Kidney capillary endothelial cell (primary cell): ENCODE results near the gene KLK14.

Source experiments
- DNase-seq: peaks from one replicate; pipeline ENCODE4 v3.0.0-alpha.2; 2018; ENCODE audit warnings: low spot score

KLK14 gene

GRCh38 chr19:51082611-51083010 lies at the start of gene KLK14:
Gene KLK14, minus strand, starts transcription at chr19:51082887. Its CDS starts 273 bp downstream, at chr19:51082614.
- DNase-seq: no peak

GRCh38 chr19:51131780-51132680 lies 49.3 kb upstream of the KLK14 start:
- no peak for DNase-seq

GRCh38 chr19:51129716-51130115 lies 47.0 kb upstream of the KLK14 start:
- no peak for DNase-seq

- no peak for DNase-seq
These were observed 45.5 kb upstream of the KLK14 start for GRCh38 chr19:51128227-51128626.

GRCh38 chr19:51127755-51128154 lies 45.1 kb upstream of the KLK14 start:
- peak; percentile 78 for DNase-seq

GRCh38 chr19:51127032-51127431 lies 44.3 kb upstream of the KLK14 start:
- no peak for DNase-seq

GRCh38 chr19:51125421-51126075 lies 42.9 kb upstream of the KLK14 start:
- DNase-seq: no peak

GRCh38 chr19:51124729-51125128 lies 42.0 kb upstream of the KLK14 start, which contains the start of gene SIGLEC9:
Gene SIGLEC9, plus strand, starts transcription at chr19:51124906. Its CDS starts 69 bp downstream, at chr19:51124975.
- DNase-seq: no peak

- no peak for DNase-seq
These were observed 41.5 kb upstream of the KLK14 start for GRCh38 chr19:51124216-51124615.

GRCh38 chr19:51123802-51124201 lies 41.1 kb upstream of the KLK14 start:
- no peak for DNase-seq

GRCh38 chr19:51123381-51123800 lies 40.7 kb upstream of the KLK14 start:
- DNase-seq: no peak

GRCh38 chr19:51122112-51122981 lies 39.7 kb upstream of the KLK14 start:
- DNase-seq: no peak

- DNase-seq: no peak
These were observed 38.6 kb upstream of the KLK14 start for GRCh38 chr19:51121257-51121656.

- no peak for DNase-seq
These were observed 37.5 kb upstream of the KLK14 start for GRCh38 chr19:51120160-51120559.

GRCh38 chr19:51119611-51120010 lies 36.9 kb upstream of the KLK14 start:
- DNase-seq: no peak

GRCh38 chr19:51119101-51119500 lies 36.4 kb upstream of the KLK14 start:
- DNase-seq: no peak

- no peak for DNase-seq
These were observed 34.1 kb upstream of the KLK14 start for GRCh38 chr19:51116736-51117286.

- DNase-seq: no peak
These were observed 31.5 kb upstream of the KLK14 start for GRCh38 chr19:51114087-51114729.

- no peak for DNase-seq
These were observed 28.9 kb upstream of the KLK14 start for GRCh38 chr19:51111606-51112005.

GRCh38 chr19:51110666-51110971 lies 27.9 kb upstream of the KLK14 start:
- no peak for DNase-seq

- DNase-seq: no peak
These were observed 26.1 kb upstream of the KLK14 start for GRCh38 chr19:51108805-51109146.
